CD4-positive, alpha-beta T cell (primary cell): ENCODE results near the gene MRPL12. TPM values are rescaled to one million over a fixed set of nuclear protein-coding genes. Genes with fewer than 3 reads are reported as not detected.

Experiments used
- ATAC-seq: fragments of 200-7000 bp; cut with Tn5 transposase; one replicate; pipeline ENCODE4 v1.10.0; 2022; ENCODE audit warnings: mild to moderate bottlenecking; ENCODE audit not compliant: poor library complexity
- CTCF ChIA-PET: fragments of 350-600 bp; sonication (Branson Sonifier 250); formaldehyde crosslinking; loops from one replicate; lab custom pipeline; 2021; ENCODE audit warnings: antibody characterized with exemption, inconsistent platforms; lab: Charles Lee
- POLR2A ChIA-PET: fragments of 350-600 bp; sonication (Branson Sonifier 250); formaldehyde crosslinking; loops from one replicate; lab custom pipeline; 2021; ENCODE audit warnings: antibody characterized with exemption, inconsistent platforms; lab: Charles Lee
- DNase-seq, 14 experiments: peaks; one replicate each; pipeline ENCODE4 v3.0.0-alpha.2; 2013 to 2020; ENCODE audit warnings: mixed read lengths in 2 of 14
- H3K27ac ChIP-seq, 2 donors: one replicate each; pipeline versions ENCODE4 v1.5.1 to v1.7.0; 2013; ENCODE audit warnings: low read length in 2 of 2, low read depth in 1 of 2, mild to moderate bottlenecking in 1 of 2
- H3K27me3 ChIP-seq, 2 experiments: 1 replicate in 1 of 2; 2 replicates in 1 of 2; pipeline versions ENCODE4 v1.6.1 to v1.7.0; 2013; ENCODE audit warnings: low read length in 2 of 2, control low read depth in 1 of 2, mild to moderate bottlenecking in 1 of 2, moderate library complexity in 1 of 2; ENCODE audit not compliant: insufficient read depth in 2 of 2, control insufficient read depth in 1 of 2
- H3K36me3 ChIP-seq: one replicate; pipeline ENCODE4 v1.6.1; 2013; ENCODE audit warnings: low read length, control low read depth; ENCODE audit not compliant: insufficient read depth
- H3K4me1 ChIP-seq: one replicate; pipeline ENCODE4 v1.6.1; 2013; ENCODE audit warnings: low read length, control low read depth; ENCODE audit not compliant: insufficient read depth
- H3K4me3 ChIP-seq: one replicate; pipeline ENCODE4 v1.5.1; 2013; ENCODE audit warnings: mild to moderate bottlenecking, low read length, moderate library complexity
- H3K9me3 ChIP-seq, 2 experiments: 1 replicate in 1 of 2; 2 replicates in 1 of 2; pipeline versions ENCODE4 v1.6.1 to v1.7.0; 2013; ENCODE audit warnings: low read length in 2 of 2, mild to moderate bottlenecking in 2 of 2, control low read depth in 1 of 2, moderate library complexity in 1 of 2; ENCODE audit not compliant: control insufficient read depth in 1 of 2, insufficient read depth in 1 of 2
- H3K27ac Mint-ChIP-seq: one replicate; pipeline ENCODE4 v1.8.0; 2020; ENCODE audit warnings: mixed read lengths
- H3K27me3 Mint-ChIP-seq: one replicate; pipeline ENCODE4 v1.8.0; 2021; ENCODE audit warnings: mixed read lengths
- H3K36me3 Mint-ChIP-seq: one replicate; pipeline ENCODE4 v1.8.0; 2021; ENCODE audit warnings: low read depth, mixed read lengths
- H3K4me1 Mint-ChIP-seq: one replicate; pipeline ENCODE4 v1.8.0; 2021; ENCODE audit warnings: low read depth, mixed read lengths
- H3K4me3 Mint-ChIP-seq: one replicate; pipeline ENCODE4 v1.8.0; 2020; ENCODE audit warnings: mild to moderate bottlenecking, mixed read lengths
- H3K9me3 Mint-ChIP-seq: one replicate; pipeline ENCODE4 v1.8.0; 2020; ENCODE audit warnings: mixed read lengths
- intact Hi-C, 2 experiments: fragments of 100-400 bp; cut with DNase I in 1 of 2; cut with micrococcal nuclease in 1 of 2; formaldehyde crosslinking; loops; one replicate each; pipeline versions ENCODE4 v1.15.1 to v1.9.0; 2023 to 2025; cut with DNase I, micrococcal nuclease
- total RNA-seq, 174 experiments: library from RNA in 2 of 174; stranded (reverse) in 2 of 174; gene quantifications; one replicate each; pipeline ENCODE4 v1.2.3 and lab custom pipeline; 2021 to 2026
- TF ChIP-seq, protein P1 (sequence below): fragments of 200-600 bp; IDR thresholded peaks from one replicate; pipeline ENCODE4 v1.8.0; 2022; ENCODE audit warnings: antibody characterized with exemption, mild to moderate bottlenecking

Gene MRPL12
- total RNA-seq, 2 experiments from 2014 or later: 26.2 to 26.5 TPM

DNA sequence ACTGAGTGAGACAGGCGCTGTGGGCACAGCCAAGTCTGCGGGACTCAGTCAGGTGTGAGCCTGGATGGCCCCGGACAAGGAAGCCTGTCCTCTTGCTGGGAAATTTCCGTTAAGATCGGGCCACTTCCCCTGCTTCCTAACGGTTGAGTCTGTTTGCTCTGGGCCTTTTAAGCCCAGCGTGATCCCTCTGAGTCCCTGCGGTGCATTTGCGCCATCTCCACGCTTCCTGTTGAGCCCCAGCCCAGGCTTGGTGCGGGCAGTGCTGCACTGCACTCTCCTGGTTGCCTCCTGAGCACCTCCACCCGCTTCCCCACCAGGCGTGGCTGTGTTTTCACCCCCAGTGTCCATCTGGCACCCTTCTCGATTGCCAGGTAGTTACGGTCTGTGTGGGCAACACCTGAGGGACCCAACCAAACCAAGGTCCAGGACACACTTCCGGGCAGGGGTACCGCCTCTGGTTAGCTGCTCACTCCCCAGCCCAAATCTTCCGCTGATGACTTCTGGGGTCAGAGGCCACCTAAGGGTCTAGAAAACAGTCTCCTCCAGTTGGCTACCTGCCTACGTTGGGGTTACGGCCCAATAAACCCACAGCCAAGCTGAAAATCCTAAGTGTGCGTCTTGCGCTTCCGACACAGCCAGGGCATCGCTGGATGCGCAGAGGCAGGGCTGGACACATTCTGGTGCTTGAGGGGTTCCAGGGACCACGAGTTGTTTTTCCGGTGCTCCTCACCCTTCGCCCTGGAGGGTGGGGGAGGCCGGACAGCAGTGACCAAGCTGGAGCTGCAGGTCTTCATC, 7.5 kb downstream of the MRPL12 start:
- no peaks in the 10 kb centered on the region for H3K9me3 ChIP-seq
- CTCF ChIA-PET: interaction anchor here (0.7 kb wide), 1 partner anchor 27 kb away, joined by 3 read pairs; the partner anchor contains the start of genes ARL16 and HGS
- ATAC-seq: peak; percentile 21
- no peaks in the 10 kb centered on the region for H3K27me3 ChIP-seq
- peaks cover 32% of the 10 kb centered on the region for H3K4me1 ChIP-seq
- Mint-ChIP-seq H3K4me3 (peak overlapping the region; percentile 72), H3K27me3 (no peaks in the 10 kb centered on the region), H3K4me1 (peaks cover 33% of the 10 kb centered on the region), H3K27ac (peak overlapping the region; percentile 77), H3K9me3 (no peaks in the 10 kb centered on the region), H3K36me3 (peaks cover 13% of the 10 kb centered on the region)
- POLR2A ChIA-PET: interaction anchor here (1.4 kb wide), 2 partner anchors 8 to 27 kb away, joined by 7 to 13 read pairs; partner anchors contain the start of genes ARL16, HGS and MRPL12
- DNase-seq: peak in 3 of 14 experiments; percentile 36 to 50 (median 47)
- intact Hi-C loops: loop anchor here in 1 of 2 experiments (1.0 to 2.0 kb wide), 2 partner anchors 7 to 74 kb away; partner anchors contain the start of genes MRPL12, NPLOC4 and TSPAN10
- peaks cover 16% of the 10 kb centered on the region for H3K36me3 ChIP-seq
- no peak overlapping the region for H3K27ac ChIP-seq
- peak overlapping the region; percentile 49 for H3K4me3 ChIP-seq
- TF ChIP-seq, protein P1, sequence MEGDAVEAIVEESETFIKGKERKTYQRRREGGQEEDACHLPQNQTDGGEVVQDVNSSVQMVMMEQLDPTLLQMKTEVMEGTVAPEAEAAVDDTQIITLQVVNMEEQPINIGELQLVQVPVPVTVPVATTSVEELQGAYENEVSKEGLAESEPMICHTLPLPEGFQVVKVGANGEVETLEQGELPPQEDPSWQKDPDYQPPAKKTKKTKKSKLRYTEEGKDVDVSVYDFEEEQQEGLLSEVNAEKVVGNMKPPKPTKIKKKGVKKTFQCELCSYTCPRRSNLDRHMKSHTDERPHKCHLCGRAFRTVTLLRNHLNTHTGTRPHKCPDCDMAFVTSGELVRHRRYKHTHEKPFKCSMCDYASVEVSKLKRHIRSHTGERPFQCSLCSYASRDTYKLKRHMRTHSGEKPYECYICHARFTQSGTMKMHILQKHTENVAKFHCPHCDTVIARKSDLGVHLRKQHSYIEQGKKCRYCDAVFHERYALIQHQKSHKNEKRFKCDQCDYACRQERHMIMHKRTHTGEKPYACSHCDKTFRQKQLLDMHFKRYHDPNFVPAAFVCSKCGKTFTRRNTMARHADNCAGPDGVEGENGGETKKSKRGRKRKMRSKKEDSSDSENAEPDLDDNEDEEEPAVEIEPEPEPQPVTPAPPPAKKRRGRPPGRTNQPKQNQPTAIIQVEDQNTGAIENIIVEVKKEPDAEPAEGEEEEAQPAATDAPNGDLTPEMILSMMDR: no peak

DNA sequence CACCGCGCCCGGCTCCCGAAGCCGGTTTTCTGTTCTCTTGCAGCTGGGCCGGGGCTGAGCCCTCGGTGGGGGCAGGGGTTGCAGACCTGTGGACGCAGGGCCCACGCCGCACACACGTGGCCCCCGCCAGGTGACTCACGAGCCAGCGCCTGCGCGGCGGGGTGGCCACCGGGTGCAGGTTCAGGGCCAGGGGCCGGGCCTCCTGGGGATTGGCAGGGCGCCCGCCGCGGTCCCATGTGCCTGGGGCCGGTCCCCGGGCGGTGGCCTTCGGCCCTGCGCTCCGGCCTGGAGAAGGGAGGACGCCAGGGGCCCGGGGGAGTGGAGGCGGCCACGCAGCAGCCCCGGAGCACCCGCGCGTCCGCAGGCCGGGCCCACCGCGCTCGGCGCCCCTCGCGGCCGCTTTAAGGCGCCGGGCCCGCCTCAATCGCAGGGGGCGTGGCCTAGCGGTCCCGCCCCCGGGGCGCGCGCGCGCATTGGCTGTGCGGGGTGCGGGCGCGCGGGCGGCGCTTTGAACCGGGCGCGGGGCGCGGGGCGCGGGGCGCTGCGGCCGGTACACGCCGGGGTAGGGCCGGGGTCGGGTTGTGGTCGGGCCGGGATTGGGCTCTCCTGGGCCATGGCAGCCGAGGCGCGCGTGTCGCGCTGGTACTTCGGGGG, 8.8 kb downstream of the MRPL12 start, which contains the start of gene SLC25A10:
TSS of gene SLC25A10 (plus strand) at position 471 of the 654 bp plus-strand sequence. CDS start at position 614, 143 bp downstream.
- Histone ChIP-seq H3K27me3 (no peaks in the 10 kb centered on the region), H3K36me3 (peaks cover 9% of the 10 kb centered on the region), H3K4me1 (peaks cover 31% of the 10 kb centered on the region), H3K27ac (no peak within 1 kb of the TSS), H3K4me3 (peak within 1 kb of the TSS; percentile 49), H3K9me3 (no peaks in the 10 kb centered on the region)
- peaks cover 27% of the 10 kb centered on the region for H3K4me1 Mint-ChIP-seq
- H3K4me3 Mint-ChIP-seq: peak within 1 kb of the TSS; percentile 90
- H3K36me3 Mint-ChIP-seq: peaks cover under 1% of the 10 kb centered on the region
- H3K9me3 Mint-ChIP-seq: no peaks in the 10 kb centered on the region
- DNase-seq (peak; percentile 53 to 91 (median 72)), ATAC-seq (peak; percentile 80)
- POLR2A ChIA-PET: interaction anchor here (0.6 to 1.4 kb wide), 4 partner anchors 9 to 1320 kb away, joined by 3 to 13 read pairs (median 6); partner anchors contain the start of genes ARL16, HGS and MRPL12
- CTCF ChIA-PET: interaction anchor here (0.7 kb wide), 2 partner anchors 28 to 204 kb away, joined by 3 read pairs; partner anchors contain the start of genes ARL16 and HGS
- TF ChIP-seq, protein P1: peak; percentile 17
- no peaks in the 10 kb centered on the region for H3K27me3 Mint-ChIP-seq
- peak within 1 kb of the TSS; percentile 77 for H3K27ac Mint-ChIP-seq
- intact Hi-C loops: loop anchor here in 1 of 2 experiments (1.0 to 2.0 kb wide), 3 partner anchors 9 to 149 kb away; partner anchors contain the start of genes MRPL12, NPLOC4, P4HB and TSPAN10

DNA sequence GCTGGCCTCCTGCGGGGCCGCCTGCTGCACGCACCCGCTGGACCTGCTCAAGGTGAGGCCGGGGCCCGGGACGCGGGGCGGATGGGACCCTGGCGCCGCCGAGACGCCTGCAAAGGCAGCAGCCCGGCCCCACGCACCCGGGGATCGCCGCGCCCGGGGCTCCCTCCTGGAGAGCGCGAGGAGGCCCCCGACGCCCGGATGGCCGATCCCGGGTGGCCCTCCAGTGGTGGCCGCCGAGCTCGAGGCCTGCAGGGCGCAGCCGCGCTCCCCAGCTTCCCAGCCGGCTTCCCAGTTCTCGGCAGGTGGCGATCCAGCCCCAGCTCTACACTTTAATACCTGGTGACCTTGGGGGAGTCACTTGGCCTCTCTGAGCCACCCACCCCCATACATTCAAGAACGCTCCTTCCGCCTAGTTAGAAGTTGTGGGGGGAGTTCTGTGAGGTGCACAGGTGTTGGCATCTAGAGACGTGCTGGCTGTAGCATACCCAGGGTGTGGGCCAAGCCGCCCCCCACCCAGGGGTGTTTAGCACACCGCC, 9.4 kb downstream of the MRPL12 start:
- Histone ChIP-seq H3K4me3 (peak overlapping the region; percentile 44), H3K9me3 (no peaks in the 10 kb centered on the region), H3K36me3 (peaks cover 3% of the 10 kb centered on the region), H3K27me3 (no peaks in the 10 kb centered on the region), H3K27ac (no peak overlapping the region), H3K4me1 (peaks cover 31% of the 10 kb centered on the region)
- intact Hi-C loops: loop anchor here in 1 of 2 experiments (2.0 kb wide), 1 partner anchor 148 kb away; the partner anchor contains the start of gene P4HB
- peak; percentile 2 for ATAC-seq
- ChIA-PET POLR2A (no interaction called here), CTCF (no interaction called here)
- no peaks in the 10 kb centered on the region for H3K36me3 Mint-ChIP-seq
- H3K27ac Mint-ChIP-seq: no peak overlapping the region
- peak in 1 of 14 experiments; percentile 49 for DNase-seq
- TF ChIP-seq, protein P1: no peak
- peak overlapping the region; percentile 90 for H3K4me3 Mint-ChIP-seq
- peaks cover 27% of the 10 kb centered on the region for H3K4me1 Mint-ChIP-seq
- no peaks in the 10 kb centered on the region for H3K9me3 Mint-ChIP-seq
- H3K27me3 Mint-ChIP-seq: no peaks in the 10 kb centered on the region
